GM12872 (cell line): ENCODE data around the gene TUT4.

Experiments used
- TF ChIP-seq, protein P1 (sequence below): IDR thresholded peaks from 3 replicates; pipeline ENCODE4 v1.5.1; 2011; ENCODE audit warnings: low read depth, mild to moderate bottlenecking, low read length, moderate library complexity; ENCODE audit not compliant: insufficient read depth

The TUT4 gene

DNA sequence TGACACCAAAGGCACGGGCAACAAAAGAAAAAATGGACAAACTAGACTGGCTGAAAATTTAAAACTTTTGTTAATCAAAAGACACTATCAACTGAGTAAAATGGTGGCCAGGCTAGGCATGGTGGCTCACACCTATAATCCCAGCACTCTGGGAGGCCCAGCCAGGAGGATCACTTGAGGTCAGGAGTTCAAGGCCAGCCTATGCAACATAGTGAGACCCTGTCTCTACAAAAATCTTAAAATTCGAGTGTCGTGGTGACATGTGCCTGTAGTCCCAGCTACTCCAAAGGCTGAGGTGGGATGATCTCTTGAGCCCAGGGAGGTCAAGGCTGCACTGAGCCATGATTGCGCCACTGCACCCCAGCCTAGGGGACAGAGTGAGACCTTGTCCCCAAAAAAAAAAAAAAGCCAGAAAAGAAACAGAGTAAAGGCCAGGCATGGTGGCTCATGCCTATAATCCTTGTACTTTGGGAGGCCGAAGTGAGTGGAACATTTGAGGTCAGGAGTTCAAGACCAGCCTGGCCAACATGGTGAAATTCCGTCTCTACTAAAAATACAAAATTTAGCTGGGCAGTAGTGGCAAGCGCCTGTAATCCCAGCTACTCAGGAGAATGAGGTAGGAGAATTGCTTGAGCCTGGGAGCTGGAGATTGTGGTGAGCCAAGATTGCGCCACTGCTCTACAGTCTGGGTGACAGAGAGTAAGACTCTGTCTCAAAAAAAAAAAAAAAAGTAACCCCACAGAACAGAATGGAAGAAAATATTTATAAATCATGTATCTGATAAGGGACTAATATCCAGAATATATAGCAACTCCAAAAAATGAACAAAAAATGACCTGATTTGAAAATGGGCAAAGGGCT, 8.0 kb downstream of the TUT4 start:
- TF ChIP-seq, protein P1, sequence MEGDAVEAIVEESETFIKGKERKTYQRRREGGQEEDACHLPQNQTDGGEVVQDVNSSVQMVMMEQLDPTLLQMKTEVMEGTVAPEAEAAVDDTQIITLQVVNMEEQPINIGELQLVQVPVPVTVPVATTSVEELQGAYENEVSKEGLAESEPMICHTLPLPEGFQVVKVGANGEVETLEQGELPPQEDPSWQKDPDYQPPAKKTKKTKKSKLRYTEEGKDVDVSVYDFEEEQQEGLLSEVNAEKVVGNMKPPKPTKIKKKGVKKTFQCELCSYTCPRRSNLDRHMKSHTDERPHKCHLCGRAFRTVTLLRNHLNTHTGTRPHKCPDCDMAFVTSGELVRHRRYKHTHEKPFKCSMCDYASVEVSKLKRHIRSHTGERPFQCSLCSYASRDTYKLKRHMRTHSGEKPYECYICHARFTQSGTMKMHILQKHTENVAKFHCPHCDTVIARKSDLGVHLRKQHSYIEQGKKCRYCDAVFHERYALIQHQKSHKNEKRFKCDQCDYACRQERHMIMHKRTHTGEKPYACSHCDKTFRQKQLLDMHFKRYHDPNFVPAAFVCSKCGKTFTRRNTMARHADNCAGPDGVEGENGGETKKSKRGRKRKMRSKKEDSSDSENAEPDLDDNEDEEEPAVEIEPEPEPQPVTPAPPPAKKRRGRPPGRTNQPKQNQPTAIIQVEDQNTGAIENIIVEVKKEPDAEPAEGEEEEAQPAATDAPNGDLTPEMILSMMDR: no peak

GRCh38 chr1:52542085-52542688, 10.7 kb downstream of the TUT4 start:
- TF ChIP-seq, protein P1: no peak

GRCh38 chr1:52534928-52535764, 17.7 kb downstream of the TUT4 start:
- TF ChIP-seq, protein P1: no peak

DNA sequence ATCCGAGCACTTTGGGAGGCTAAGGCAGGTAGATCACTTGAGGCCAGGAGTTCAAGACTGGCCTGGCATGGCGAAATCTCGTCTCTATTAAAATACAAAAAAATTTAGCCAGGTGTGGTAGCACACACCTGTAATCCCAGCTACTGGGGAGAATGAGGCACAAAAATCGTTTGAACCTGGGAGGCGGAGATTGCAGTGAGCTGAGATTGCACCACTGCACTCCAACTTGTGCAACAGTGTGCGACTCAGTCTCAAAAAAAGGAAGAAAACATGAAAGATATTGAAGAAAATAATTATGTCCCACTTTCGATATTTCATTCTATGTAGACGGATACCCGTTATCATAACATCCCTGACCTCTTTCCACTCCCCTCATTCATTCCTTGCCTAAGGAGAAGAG, 19.2 kb downstream of the TUT4 start:
- TF ChIP-seq, protein P1: no peak

GRCh38 chr1:52532731-52533327, 20.1 kb downstream of the TUT4 start:
- TF ChIP-seq, protein P1: no peak

- TF ChIP-seq, protein P1: no peak
Measured at GRCh38 chr1:52532247-52532646, 20.6 kb downstream of the TUT4 start.

DNA sequence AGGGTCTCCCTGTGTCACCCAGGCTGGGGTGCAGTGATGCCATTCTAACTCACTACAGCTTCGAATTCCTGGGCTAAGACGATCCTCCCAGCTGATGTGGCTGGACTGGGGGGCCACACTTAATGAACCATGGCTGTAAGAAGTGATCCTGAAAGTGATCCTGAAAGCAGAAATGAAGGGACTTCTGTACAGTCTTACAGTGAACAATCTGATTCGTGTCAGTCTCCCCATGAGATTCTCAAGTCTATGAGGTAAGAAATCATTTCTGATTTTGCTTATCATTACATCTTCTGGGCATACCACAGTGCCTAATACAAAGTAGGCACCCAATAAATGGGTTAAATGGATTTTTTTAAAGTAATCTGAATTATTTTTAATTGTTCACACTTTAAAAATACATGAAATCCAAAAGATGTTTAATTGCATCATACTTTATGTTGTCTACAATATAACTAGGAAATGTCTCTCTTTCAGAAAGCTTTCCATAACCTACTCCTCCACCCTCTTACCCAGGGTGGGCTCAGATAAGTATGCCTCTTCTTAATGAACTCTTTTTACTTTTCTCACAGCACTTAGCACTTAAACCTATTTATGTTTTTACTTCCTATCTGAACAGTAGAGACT, 21.5 kb downstream of the TUT4 start:
- TF ChIP-seq, protein P1: no peak
